Measurements from ENCODE around the gene MARCHF7. TPM values are rescaled to one million over a fixed set of nuclear protein-coding genes. Genes with fewer than 3 reads are reported as not detected.

The MARCHF7 gene
- total and polyA plus RNA-seq, 2 of the 13 experiments (the other 11 are each of a cell fraction or from before 2014, with no cell fraction given) = 32.8 to 88.5 TPM

- TF ChIP-seq, protein P1, sequence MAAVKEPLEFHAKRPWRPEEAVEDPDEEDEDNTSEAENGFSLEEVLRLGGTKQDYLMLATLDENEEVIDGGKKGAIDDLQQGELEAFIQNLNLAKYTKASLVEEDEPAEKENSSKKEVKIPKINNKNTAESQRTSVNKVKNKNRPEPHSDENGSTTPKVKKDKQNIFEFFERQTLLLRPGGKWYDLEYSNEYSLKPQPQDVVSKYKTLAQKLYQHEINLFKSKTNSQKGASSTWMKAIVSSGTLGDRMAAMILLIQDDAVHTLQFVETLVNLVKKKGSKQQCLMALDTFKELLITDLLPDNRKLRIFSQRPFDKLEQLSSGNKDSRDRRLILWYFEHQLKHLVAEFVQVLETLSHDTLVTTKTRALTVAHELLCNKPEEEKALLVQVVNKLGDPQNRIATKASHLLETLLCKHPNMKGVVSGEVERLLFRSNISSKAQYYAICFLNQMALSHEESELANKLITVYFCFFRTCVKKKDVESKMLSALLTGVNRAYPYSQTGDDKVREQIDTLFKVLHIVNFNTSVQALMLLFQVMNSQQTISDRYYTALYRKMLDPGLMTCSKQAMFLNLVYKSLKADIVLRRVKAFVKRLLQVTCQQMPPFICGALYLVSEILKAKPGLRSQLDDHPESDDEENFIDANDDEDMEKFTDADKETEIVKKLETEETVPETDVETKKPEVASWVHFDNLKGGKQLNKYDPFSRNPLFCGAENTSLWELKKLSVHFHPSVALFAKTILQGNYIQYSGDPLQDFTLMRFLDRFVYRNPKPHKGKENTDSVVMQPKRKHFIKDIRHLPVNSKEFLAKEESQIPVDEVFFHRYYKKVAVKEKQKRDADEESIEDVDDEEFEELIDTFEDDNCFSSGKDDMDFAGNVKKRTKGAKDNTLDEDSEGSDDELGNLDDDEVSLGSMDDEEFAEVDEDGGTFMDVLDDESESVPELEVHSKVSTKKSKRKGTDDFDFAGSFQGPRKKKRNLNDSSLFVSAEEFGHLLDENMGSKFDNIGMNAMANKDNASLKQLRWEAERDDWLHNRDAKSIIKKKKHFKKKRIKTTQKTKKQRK (IDR thresholded peaks at IDR 0.05; ENCODE audit: low read length) = no peak
- TF ChIP-seq GATAD2A (CRISPR knock-in tag; IDR thresholded peaks at IDR 0.05) (peak; percentile 82), KIAA2018 (CRISPR knock-in tag; IDR thresholded peaks at IDR 0.05; ENCODE audit: borderline replicate concordance) (0 out of 2 replicates have a peak, but pooled peaks have one; percentile 63), RBFOX2 (IDR thresholded peaks at IDR 0.05; ENCODE audit: low read depth, low read length) (peak; percentile 100), BORCS8-MEF2B (CRISPR knock-in tag; IDR thresholded peaks at IDR 0.05) (peak; percentile 97), ZSCAN5A (CRISPR knock-in tag; IDR thresholded peaks at IDR 0.05; ENCODE audit: borderline replicate concordance) (peak; percentile 99; the same call in 1 of the 2 replicates), KLF12 (CRISPR knock-in tag; IDR thresholded peaks at IDR 0.05; ENCODE audit: borderline replicate concordance) (peak; percentile 84; the same call in 1 of the 2 replicates), BRCA1 (CRISPR knock-in tag; IDR thresholded peaks at IDR 0.05) (peak; percentile 92), ZNF629 (CRISPR knock-in tag; conservative IDR thresholded peaks at IDR 0.05) (peak; percentile 10)
- TF ChIP-seq, protein P2, sequence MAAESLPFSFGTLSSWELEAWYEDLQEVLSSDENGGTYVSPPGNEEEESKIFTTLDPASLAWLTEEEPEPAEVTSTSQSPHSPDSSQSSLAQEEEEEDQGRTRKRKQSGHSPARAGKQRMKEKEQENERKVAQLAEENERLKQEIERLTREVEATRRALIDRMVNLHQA (CRISPR knock-in tag; IDR thresholded peaks at IDR 0.05) = no peak
- TF ChIP-seq, protein P3, sequence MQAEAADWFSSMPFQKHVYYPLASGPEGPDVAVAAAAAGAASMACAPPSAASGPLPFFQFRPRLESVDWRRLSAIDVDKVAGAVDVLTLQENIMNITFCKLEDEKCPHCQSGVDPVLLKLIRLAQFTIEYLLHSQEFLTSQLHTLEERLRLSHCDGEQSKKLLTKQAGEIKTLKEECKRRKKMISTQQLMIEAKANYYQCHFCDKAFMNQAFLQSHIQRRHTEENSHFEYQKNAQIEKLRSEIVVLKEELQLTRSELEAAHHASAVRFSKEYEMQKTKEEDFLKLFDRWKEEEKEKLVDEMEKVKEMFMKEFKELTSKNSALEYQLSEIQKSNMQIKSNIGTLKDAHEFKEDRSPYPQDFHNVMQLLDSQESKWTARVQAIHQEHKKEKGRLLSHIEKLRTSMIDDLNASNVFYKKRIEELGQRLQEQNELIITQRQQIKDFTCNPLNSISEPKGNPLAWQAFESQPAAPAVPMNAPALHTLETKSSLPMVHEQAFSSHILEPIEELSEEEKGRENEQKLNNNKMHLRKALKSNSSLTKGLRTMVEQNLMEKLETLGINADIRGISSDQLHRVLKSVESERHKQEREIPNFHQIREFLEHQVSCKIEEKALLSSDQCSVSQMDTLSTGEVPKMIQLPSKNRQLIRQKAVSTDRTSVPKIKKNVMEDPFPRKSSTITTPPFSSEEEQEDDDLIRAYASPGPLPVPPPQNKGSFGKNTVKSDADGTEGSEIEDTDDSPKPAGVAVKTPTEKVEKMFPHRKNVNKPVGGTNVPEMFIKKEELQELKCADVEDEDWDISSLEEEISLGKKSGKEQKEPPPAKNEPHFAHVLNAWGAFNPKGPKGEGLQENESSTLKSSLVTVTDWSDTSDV (CRISPR knock-in tag; IDR thresholded peaks at IDR 0.05) = peak; percentile 98
Measured at GRCh38 chr2:159712143-159712928, at the start of gene MARCHF7 (continued).
